HT1080 (cell line): ENCODE results near the gene NQO2. TPM values are rescaled to one million over a fixed set of nuclear protein-coding genes. Genes with fewer than 3 reads are reported as not detected.
A peak's percentile ranks its signal among the peaks of the same experiment; 100 is the strongest.
"Not testable (repeated sequence)": the region's sequence is repeated elsewhere in the genome, so short reads cannot be mapped to it uniquely, and the experiment has no call there.

ENCODE experiments used
- DNase-seq: peaks from one replicate; pipeline ENCODE4 v3.0.0-alpha.2; 2015; ENCODE audit warnings: low read depth
- total RNA-seq: library from RNA; depleted of rRNA; stranded (reverse); fragments of >200 nt; shearing (Covaris generic); gene quantifications from 2 replicates; pipeline ENCODE4 v1.2.3, GENCODE V29; 2014

Gene NQO2
- total RNA-seq, 1 experiment from 2014 or later: 12.5 TPM

GRCh38 chr6:3011592-3011991 is 11.9 kb downstream of the NQO2 start:
- DNase-seq: no peak

GRCh38 chr6:3013486-3013885 is 13.8 kb downstream of the NQO2 start:
- DNase-seq: peak; percentile 82

DNA sequence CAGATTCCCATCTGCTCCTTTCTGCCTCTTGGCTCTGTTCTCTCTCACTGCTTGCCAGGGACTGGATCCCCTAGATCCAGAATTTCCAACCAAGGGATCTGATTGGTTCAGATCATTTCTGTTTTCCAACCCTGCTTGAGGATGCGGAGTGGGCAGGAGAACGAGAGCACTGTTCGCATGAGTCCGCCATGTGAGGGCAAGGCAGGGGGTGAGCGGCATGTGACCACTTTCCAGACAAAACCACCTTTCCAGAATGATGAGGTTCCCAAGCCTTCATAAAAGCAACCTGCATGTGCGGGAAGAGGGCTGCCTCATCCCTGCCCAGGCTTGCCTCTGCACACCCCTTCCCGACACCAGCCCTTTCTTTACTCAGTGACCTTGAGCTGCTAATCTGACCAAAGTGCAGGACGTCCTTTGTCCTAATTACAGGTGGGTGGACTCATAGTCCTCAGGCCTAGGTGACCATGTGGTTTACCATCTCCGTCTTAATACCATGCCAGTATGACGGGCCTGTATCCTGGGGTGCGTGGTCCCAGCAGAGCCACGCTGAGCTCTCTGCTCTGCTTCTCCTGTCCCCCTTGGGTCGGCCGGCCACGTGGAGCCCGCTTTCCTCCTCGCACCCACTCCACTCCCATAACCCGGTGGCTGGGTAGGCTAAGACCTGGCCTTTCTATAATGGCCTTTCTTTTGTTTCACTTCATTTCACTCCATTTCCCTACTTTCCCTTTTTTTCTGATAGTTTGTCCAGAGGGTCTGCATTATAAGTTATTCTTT is 14.4 kb downstream of the NQO2 start:
- DNase-seq: no peak

DNA sequence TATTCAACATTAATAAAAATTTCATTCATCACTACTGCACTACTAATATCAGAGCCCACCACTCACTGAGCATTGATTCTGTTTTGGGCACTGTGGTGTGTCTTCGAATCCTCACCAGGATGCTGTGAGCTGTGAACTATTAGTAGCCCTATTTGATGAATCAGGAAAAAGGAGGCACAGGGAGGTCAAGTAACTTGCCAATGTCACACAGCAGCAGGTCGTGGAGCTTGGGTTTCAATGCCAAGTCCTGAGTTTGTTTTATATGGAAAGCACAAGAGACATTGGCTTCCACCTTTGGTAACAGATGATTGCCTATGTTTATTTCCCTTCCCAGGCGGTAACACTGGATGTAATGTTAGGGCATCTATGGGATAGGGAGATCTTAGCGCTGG is 15.0 kb downstream of the NQO2 start:
- no peak for DNase-seq

DNA sequence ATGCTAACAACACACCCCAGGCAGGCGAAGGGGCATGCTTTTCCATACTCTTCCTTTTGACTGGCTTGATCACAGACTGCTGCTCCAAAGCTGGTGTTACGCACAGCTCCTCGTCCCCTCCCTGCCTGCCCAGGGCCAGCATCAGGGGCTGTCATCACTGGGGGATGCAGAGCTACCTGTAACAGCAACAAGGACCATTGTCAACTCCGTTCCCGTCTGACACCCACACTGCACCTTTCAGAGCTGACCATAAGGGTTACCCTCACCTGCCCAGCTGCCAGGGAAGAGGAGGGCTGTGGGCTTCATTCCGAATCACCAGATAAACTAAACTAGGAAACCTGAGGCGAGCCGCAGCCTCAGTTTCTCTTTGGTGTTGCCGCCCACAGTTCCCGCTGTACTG is 15.4 kb downstream of the NQO2 start:
- no peak for DNase-seq

DNA sequence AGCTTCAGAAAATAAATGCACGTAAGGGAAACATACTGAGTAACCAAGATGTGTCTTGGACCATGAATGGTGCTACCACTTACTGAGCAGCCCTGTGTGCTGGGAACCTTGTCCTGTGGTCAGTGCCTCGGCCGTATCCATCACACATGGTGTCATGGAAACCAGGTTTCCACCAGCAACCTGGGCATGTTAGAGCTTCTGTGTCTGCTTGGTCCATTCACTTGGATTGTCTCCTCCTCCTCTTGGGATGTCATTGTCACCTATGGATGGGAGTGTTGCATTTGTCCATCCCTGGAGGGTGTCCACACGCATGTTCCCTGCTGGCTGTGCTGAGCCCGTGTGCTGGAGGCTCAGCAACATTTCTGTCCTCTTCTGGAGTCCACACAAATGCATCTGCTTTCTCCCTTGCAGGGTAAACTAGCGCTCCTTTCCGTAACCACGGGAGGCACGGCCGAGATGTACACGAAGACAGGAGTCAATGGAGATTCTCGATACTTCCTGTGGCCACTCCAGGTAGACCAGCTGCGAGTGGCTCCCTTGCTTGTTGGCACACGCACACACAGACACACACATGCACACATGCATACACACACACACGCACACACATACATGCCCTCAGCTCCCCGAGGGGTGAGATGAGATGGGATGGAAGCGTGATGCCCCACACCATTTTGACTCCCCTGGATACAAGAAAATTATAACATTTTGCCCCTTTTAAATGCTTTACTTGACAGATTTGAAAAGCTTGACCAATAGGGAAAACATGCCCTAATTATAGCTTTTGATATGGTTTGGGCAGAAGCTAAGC is 17.0 kb downstream of the NQO2 start:
- no peak for DNase-seq

GRCh38 chr6:3017304-3017703 is 17.6 kb downstream of the NQO2 start:
- no peak for DNase-seq

GRCh38 chr6:3019065-3019464 is 19.4 kb downstream of the NQO2 start:
- no peak for DNase-seq

GRCh38 chr6:3019749-3020320 is 20.1 kb downstream of the NQO2 start:
- DNase-seq: no peak

- not testable (repeated sequence) for DNase-seq
These were observed 21.4 kb downstream of the NQO2 start for GRCh38 chr6:3020976-3021598.

GRCh38 chr6:3022765-3023662 is 23.3 kb downstream of the NQO2 start:
- no peak for DNase-seq

DNA sequence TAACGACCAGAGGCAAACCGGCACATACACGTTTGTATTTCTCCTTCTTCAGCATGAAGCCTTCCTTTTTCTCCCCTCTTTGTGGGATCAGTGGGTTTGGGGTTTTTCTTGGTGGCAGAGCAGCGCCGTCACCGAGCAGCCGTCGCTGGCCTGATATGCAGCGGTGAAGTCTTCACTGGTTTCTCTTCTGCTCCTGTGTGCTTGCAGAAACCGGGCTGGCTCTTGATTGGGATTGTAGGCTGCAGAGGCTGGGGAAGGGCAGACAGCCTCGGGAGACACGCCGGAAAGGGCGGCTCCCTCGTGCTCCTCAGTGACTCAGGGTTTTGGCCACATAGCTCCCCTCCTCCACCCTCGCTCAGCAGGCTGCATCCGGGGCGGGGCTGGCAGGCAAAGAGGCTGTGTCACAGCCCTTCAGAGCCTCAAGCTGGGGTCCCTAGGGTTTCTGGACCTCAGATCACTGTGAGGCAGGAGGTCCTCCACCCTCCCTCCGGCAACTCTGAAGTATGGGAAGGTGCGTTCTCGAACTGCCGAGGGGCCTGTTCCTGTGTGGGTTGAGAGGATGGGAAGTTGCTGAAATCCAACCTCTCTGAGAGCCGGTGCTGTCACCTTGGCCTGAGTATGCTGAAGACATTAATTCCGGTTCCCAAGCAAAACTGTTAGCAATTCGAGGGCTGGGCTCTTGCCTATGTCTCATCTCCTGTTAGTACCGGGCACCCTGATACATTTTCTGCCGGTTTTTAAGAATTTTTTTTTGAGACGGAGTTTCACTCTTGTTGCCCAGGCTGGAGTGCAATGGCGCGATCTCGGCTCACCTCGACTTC is 24.2 kb downstream of the NQO2 start:
- peak; percentile 96 for DNase-seq

DNA sequence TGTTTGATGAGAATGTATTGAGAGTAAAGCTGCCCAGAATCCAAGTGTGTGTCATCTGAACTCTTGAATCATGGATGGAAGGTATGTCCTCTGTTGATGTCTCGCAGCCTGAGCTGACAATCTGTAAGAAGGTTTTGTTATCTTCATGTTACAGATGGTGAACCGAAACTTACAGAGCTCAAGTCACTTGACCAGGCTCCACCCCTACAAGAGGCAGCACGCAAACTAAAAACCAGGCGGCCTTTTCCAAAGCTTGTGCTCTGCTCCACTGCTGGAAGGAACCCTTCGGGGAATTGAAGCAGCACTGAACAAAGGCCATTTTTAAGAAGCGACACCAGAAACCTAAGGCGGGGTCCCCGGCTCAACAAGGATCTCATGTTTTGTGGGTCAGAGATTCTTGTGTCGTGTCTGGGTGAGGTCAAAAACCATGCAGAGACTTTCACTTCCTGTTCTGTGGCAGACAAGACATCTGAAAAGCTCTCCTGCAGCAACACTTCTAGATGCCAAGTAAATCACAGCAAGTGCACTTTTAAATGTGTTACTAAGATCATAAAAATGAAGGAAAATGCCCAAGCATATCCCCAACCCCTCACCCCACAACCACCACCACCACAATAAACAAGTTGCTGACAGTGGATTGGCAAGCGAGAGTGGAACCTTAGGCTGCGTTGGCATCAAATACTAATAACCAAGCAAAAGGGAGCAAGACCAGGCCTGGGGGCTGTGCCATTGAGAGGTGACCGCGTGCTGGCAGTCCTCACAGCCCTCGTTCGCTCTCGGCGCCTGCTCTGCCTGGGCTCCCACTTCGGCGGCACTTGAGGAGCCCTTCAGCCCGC is 27.3 kb downstream of the NQO2 start:
- no peak for DNase-seq

- not testable (repeated sequence) for DNase-seq
These were observed 28.5 kb downstream of the NQO2 start for GRCh38 chr6:3028156-3028555.

DNA sequence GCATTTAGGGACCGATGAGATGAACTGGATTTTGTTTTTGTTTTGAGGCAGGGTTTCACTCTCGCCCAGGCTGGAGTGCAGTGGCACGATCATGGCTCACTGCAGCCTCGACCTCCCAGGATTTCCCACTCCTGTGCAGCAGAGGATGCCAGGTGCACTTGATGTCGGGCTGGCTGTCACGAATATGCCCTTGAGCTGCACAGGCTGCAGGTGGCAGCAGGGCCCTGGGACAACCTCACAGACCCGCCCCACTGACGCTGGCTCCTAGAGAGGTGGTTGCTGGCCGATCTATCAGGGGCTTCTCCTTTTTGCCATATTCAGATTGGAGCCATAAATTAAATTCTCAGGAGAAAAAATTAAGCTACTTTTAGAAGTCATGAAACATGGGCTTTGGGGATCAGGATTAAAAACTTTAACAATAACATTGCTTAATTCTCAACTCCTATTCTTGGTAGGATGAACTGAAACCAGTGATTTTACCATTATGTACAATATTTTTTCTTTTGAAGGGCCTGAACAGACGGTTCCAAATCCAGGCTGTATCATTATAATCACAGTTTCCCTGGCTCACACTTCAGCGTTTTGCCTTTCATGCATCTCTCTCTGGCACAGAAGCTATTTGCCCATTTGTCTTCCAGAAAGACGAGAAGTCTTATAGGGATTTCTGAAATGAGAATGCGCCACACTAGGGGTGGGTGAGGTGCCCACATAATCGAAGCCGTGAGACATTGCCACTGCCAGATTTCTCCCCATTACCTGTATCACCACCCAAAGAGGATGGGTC is 32.4 kb downstream of the NQO2 start:
- DNase-seq: no peak

DNA sequence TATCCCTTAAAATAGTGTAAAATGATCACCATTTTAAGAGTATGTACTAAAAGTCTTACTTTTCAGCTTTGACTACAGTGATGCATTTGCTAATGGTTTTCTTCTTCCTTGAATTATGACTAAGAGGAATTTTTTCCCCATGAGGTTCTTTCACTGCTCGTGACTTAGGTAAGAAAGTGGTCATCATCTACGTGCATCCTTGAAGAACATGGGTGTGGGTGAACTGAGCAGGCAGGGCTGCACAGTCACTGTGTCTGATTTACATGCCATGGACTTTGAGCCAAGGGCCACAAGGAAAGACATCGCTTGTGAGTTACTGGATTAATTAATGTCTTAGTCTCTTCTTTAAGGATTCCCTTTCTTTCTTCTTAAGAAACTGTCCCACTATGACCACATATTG is 33.3 kb downstream of the NQO2 start:
- peak; percentile 40 for DNase-seq

DNA sequence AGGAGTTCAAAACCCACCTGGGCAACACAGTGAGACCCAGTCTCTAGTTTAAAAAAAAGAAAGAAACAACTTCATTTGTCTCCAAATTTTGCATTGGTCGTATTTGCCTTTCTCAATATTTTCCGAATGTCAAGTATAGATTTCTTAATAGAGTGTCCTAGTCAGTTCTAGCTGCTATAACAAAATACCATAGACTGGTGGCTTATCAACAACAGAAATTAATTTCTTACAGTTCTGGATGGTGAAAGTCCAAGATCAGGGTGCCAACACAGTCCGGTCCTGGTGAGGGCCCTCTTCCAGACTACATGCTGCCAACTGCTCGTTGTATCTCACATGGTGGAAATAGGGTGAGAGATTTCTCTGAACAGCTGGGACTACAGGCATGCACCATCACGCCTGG is 34.0 kb downstream of the NQO2 start:
- DNase-seq: no peak

GRCh38 chr6:3035397-3035796 is 35.7 kb downstream of the NQO2 start:
- no peak for DNase-seq
